HG03565 (cell line): ENCODE results near the gene BRCA1.
"Not testable (repeated sequence)": the region's sequence is repeated elsewhere in the genome, so short reads cannot be mapped to it uniquely, and the experiment has no call there.

Experiments
- ATAC-seq: cut with Tn5 transposase; IDR thresholded peaks from one replicate; pipeline ENCODE4 v1.9.1; 2021; ENCODE audit warnings: mild to moderate bottlenecking, moderate library complexity; ENCODE audit not compliant: unreplicated experiment

Gene BRCA1

DNA sequence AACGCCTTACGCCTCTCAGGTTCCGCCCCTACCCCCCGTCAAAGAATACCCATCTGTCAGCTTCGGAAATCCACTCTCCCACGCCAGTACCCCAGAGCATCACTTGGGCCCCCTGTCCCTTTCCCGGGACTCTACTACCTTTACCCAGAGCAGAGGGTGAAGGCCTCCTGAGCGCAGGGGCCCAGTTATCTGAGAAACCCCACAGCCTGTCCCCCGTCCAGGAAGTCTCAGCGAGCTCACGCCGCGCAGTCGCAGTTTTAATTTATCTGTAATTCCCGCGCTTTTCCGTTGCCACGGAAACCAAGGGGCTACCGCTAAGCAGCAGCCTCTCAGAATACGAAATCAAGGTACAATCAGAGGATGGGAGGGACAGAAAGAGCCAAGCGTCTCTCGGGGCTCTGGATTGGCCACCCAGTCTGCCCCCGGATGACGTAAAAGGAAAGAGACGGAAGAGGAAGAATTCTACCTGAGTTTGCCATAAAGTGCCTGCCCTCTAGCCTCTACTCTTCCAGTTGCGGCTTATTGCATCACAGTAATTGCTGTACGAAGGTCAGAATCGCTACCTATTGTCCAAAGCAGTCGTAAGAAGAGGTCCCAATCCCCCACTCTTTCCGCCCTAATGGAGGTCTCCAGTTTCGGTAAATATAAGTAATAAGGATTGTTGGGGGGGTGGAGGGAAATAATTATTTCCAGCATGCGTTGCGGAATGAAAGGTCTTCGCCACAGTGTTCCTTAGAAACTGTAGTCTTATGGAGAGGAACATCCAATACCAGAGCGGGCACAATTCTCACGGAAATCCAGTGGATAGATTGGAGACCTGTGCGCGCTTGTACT is at the start of gene BRCA1:
BRCA1 (minus strand) TSS at position 232 of the 834 bp plus-strand sequence. CDS start 1,268 bp downstream, outside the sequence.
- peak; percentile 91 for ATAC-seq

DNA sequence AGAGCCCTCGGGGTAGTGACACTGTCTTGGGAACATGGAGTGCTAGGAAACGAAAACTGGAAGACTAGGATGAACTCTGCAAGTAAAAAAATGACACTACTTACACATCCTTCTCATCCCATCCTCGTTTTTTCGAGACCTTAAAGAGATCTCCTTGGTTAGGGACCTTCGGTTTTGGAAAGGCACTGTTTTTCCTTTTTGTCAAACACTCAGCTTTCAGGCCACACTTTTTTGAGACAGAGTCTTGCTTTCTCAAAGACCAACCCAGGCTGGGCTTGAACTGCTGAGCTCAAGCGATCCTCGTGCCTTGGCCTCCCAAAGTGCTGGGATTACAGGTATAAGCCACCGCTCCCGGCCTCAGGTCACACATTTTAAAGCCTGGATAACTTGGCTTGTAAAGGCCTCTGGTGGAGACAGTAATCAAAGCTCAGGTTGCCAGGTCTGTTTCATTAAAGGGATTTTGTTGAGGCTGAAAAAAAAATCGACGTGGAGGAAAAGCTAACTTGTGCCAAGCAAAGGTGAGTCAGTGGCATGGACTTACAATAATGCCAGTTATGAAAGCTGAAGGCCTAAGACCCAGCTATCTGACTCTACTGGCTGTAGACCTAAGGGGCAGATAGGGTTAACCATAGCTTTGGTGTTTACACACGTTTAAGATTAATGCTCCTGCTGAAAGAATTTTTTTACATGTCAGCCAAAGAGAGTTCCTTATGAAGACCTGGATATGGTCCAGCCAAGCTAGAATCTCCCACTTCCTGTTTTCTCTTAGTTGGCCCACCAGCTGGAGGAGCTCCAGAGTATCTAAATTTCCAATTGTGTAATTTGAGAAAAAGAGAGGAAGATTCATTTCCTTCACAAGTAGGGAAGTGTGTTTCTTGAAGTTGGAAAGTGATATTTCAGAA is 46.7 kb upstream of the BRCA1 start:
- ATAC-seq, result no peak

DNA sequence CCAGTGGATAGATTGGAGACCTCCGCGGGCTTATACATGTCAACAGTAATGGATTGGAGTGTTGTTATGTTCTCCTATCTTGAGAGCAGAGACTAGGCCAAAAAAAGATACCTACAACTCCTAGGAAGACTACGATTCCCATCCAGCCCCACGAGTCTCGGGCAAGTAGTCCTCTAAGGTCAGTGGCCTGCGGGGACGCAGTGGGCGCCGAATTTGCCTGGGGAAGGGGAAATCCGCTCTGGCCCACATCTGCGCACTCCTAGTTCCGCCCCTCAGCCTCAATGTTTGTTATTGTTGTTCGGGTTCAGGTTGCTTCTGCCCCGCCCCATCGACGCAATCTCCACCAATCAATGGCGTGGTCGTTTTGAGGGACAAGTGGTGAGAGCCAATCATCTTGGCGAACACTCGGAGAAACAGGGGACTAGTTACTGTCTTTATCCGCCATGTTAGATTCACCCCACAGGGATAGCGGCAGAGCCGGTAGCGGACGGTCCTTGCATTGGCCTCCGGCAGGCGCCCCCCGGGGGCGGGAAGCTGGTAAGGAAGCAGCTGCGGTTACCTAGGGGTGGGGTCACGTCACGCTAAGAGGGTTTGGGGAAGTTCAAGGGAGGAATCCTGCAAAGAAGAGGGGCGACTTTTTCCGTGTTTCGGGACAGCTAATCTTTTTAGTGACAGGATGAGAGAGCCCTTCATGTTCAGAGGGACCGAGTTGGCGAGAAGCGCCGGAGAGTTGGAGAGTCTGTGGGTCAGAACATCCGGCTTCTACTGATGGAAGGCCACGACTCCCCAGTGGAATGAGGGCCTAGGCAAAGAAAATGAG is 45.8 kb upstream of the BRCA1 start, which contains the start of gene NBR1:
NBR1 (plus strand) TSS at position 449 of the 820 bp plus-strand sequence. CDS start 4,586 bp downstream, outside the sequence.
- ATAC-seq, result peak; percentile 72

DNA sequence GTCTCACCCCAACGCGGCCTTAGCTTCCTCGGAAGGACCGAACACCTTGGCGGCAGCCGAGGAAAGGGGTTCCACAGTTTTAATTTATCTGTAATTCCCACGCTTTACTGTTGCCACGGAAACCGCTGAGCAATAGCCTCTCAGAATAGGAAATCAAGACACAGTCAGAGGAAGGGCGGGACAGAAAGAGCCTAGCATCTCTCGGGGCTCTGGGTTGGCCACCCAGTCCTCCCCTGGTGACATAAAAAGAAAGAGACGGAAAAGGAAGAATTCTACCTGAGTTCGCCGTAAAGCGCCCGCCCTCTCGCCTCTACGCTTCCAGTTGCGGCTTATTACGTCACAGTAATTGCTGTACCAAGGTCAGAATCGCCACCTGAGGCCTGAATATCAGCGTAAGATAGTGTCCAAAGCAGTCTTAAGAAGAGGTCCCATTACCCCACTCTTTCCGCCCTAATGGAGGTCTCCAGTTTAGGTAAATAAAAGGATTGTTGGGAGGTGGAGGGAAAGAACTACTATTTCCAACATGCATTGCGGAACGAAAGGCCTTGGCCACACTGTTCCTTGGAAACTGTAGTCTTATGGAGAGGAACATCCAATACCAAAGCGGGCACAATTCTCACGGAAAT is 45.1 kb upstream of the BRCA1 start:
- peak; percentile 60 for ATAC-seq

DNA sequence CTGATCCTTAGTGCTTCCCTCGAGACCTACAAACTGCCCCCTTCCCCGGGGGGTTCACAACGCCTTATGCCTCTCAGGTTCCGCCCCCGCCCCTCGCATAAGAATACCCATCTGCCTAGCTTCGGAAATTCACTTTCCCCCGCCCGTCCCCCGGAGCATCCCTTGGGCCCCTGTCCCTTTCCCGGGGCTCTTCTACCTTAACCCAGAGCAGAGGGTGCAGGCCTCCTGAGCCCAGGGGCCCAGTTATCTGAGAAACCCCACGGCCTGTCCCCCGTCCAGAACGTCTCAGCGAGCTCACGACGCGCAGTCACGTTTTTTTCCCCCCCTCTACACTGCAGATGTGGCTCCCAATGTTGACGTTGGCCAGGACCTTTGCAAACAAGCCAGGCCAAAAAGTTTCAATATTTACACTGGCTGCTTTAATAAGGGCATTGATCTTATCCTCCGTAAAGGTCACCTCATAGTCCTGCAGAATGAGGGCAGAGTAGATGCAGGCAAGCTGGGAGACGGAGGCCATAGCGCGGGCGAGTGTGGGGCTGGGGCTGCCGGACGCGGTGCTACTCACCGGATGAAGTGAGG is 44.5 kb upstream of the BRCA1 start:
- ATAC-seq, result no peak

DNA sequence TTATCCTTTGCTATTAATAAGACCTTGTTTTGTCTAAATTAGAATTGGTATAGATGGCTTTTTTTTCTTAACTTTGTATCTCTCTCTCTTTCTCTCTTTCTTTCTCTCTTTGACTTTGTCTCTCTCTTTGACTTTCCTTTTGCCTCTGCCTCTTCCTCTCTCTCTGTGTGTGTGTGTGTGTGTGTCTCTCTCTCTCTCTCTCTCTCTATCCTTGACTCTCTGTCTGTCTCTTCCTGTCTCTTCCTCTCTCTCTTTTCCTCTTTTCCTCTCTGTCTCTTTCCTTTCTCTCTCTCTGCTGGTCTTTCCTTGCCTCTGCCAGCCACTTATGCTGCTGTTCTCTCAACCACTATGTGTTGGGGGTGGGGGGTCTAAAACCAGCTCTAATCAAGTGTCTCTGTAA is 40.8 kb upstream of the BRCA1 start:
- not testable (repeated sequence) for ATAC-seq

DNA sequence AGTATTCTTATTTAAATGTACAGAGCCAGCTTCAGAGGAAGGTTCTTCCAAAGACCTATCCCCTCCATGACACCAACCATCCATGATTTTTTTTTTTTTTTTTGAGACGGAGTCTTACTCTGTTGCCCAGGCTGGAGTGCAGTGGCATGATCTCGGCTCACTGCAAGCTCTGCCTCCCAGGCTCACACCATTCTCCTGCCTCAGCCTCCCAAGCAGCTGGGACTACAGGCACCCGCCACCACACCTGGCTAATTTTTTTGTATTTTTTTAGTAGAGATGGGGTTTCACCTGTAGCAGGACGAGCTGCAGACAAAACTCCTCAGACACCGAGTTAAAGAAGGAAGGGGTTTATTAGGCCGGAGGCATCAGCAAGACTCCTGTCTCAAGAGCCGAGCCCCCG is 34.8 kb upstream of the BRCA1 start:
- not testable (repeated sequence) for ATAC-seq

DNA sequence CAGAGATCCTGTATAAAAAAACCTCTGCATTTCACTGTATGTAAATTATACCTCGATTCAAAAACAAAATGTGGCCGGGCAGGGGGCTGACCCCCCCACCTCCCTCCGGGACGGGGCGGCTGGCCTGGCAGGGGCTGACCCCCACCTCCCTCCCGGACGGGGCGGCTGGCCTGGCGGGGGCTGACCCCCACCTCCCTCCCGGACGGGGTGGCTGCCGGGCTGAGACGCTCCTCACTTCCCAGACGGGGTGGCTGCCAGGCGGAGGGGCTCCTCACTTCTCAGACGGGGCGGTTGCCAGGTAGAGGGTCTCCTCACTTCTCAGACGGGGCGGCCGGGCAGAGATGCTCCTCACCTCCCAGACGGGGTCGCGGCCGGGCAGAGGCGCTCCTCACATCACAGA is 34.1 kb upstream of the BRCA1 start:
- ATAC-seq, result not testable (repeated sequence)

DNA sequence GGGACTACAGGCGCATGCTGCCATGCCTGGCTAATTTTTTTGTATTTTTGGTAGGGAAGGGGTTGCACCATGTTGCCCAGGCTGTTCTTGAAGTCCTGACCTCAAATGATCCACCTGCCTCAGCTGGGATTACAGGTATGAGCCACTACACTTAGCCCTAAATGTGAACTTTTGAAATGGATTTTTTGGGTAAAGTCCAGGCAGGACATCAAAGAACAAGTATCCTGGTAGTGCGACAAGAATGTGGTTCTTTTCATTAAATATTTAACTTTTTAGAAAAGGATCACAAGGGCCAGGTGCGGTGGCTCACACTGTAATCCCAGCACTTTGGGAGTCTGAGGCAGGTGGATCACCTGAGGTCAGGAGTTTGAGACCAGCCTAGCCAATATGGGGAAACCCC is 30.5 kb upstream of the BRCA1 start:
- no peak for ATAC-seq

DNA sequence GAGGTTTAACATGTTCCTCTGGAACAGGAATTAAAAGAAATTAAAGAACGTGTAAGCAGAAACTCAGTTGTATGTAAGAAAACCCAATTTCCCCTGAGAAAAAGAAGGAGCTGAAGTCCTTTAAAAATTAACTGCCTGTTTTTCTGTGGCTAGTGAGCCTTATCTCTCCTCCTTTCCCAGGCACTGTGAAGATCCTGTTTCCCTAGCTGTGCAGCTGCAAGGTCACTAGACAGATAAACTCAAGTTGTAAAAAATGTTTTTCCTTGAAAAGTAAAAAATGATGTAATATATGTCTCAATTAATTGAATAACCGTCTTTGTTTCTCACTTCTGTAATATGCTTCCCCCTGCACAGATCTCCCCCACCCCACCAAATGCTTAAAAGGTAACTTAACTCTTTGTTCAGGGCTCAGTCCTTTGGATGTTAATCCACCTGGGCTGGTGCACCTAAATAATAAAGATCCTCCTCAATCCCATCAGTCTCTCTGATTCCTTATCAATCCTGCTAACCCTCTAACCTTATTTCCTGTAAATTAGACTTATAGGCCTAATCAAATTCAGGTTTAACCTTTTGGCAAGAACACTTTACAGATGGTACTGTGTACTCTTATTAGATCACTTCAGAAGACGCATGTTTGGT is 28.2 kb upstream of the BRCA1 start:
- not testable (repeated sequence) for ATAC-seq

DNA sequence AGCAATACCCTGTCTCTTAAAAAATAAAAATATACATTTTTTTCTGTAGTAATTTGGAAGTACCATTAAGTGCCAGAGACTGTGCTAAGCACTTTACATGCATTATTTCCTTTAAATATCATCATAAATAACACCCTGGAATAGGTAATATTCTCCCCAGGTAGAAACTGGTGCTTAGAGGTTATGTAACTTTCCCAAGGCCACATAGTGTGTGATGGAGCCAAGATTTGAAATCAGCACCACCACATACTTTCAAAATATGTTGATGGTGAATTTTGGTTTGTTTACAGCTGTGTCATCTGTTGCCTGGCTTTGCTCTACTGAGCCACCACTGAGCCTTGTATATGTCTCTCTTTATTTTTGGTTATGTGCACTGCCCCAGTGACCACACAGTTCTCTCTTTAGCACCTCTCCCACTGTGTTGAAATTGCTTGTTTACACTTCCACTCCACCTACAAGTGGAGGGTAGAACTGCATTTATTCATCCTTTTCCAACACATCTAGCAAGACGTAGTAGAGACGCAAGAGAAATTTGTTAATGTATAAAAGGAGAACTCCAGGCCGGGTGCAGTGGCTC is 26.8 kb upstream of the BRCA1 start:
- no peak for ATAC-seq

DNA sequence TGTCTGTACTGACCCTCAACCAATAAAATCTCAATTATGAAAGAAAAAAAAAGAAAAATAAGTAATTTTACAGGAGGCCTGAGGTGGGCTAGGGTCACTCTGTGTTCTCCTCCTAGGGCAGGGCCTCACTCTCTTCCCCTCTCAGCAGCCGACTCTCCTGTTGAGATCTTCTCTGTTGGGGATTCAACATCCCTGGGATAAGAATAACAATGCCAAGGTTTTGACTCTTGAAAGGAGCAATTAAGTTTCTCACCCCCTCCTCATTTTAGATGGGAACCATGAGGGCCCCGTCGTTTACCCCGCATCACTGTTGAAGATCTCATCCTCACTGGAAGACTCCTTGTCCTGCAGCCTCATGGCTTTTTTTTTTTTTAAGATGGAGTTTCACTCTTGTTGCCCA is 21.5 kb upstream of the BRCA1 start:
- no peak for ATAC-seq

DNA sequence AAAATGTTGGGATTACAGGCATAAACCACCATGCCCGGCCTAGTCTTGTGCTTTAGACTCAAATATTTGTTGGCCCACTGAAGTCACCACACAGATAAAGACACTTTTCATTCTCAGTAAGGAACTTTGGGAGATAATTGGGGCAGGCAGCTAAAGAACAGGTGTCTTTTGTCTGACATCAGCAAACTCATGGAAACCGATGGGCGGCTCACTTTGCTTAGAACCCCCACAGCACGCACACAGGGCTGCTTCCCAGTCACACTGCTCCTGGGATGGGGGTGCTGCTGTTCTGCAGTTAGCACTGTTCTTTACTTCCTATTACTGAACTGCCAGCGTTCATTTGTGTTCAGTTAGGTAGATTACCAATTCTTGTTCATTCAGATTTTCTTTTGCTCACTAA is 18.0 kb upstream of the BRCA1 start:
- no peak for ATAC-seq

DNA sequence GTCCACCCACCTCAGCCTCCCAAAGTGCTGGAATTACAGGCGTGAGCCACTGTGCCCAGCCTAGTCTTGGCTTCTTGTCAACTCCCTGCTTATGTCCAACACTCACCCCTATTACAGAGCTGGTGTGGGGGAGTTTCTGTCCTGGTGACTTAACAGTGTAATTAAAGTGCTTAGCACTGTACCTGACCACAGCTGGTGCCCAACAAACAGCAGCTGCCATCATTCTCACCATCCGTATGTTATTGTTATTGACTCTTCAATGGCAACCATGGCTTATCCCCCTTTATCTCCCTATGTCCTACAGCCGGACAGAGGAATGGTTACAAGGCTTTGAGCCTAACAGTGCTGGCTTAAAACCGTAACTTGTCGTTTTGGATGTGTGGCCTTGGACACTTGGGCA is 17.0 kb upstream of the BRCA1 start:
- no peak for ATAC-seq

DNA sequence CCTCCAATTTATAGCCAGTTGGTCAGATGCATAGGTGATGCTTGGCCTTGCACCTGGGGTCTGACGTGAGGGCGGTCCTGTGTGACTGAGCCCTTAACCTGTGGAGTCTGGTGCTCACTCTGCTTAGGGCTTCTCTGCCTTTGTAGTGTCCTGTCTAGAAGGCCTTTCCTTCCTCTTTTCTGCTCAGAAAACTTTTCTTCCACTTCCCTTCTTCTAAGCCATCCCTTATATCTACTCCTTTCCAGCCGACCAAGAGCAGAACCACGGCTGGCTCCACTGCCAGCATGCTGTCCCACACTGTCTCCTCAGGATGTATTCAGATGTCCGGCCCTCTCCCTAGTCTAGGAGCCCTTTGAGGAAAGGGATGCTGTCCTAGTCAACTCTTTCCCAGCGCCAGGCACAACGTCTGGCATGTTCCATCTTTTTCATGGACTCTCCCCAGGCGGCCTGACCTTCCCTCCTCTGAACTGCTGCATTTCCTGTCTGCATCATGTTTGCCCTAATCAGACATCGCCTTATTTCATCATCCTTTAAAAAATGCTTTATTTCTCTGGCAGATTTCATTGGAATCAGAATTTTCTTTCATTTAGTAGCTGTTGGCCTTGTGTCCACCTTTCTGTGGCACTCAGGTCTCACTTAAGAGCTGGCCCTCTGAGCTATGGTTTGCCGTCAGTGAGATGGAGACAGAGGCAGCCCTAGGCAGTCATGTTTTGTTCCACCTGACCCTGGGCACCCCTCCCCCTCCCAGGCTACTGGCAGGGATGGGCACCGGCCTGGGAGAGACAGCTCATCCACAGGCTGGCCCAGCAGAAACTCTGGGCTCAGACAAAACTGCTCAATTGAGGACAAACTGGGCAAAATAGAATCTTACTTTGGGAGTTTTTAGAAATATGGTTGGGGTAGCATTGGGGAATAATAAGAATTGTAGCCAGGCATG is 15.5 kb upstream of the BRCA1 start:
- no peak for ATAC-seq

DNA sequence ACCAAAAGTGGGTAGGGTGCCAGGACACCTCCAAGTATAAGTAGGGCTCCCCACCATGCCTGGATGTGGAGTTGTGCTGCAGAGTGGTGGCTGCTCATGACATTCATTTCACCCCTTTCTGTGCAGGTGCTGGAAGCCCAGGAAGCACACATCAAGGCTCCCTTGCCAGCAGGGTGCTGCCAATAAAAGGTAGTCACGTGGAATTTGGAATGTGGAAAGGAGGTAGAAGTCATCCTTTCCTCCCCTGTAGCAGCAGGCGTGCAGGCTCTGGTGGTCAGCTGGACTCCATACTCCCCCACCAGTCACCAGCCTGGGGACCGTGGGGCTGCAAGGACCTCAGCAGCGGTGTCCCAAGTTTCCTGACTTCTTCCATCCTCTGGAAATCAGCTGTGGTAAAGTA is 13.4 kb upstream of the BRCA1 start:
- ATAC-seq, result not testable (repeated sequence)

DNA sequence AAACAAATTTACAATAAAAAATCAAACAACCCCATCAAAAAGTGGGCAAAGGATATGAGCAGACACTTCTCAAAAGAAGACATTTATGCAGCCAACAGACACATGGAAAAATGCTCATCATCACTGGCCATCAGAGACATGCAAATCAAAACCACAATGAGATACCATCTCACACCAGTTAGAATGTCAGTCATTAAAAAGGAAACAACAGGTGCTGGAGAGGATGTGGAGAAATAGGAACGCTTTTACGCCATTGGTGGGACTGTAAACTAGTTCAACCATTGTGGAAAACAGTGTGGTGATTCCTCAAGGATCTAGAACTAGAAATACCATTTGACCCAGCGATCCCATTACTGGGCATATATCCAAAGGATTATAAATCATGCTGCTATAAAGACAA is 11.4 kb upstream of the BRCA1 start:
- not testable (repeated sequence) for ATAC-seq

DNA sequence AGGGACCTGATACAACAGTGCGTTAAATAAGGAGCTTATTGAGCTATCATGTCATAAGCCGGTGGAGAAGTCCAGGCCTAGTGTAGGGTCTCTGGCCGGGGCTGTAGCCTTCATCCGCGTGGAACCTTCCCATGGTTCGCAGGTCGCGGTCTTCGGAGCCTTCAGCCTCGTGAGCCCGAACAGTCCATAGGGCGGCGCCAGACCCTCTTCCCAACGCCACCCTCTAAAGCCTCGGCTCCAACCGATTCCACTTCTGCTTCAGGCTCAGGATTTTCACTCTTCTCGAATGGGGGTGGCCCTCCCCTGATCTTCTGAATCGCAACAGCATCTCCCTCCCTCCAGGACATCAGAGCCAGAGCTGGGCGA is 10.3 kb upstream of the BRCA1 start:
- no peak for ATAC-seq
